Measurements from ENCODE around the gene OR10A2.

- TF ChIP-seq POLR2A (IDR thresholded peaks at IDR 0.05): no peak
- no peak for TF ChIP-seq CTCF (IDR thresholded peaks at IDR 0.05)
Observed at GRCh38 chr11:6911378-6911777, 48.5 kb downstream of the OR10A2 start.
